Mucosa of stomach (tissue), 1 donor: ENCODE measurements around the gene SLC27A4.

Experiments
- H3K27me3 ChIP-seq: one replicate; pipeline ENCODE4 v1.7.0; 2013; ENCODE audit warnings: mild to moderate bottlenecking, low read length; ENCODE audit not compliant: control insufficient read depth, insufficient read depth
- H3K36me3 ChIP-seq: one replicate; pipeline ENCODE4 v1.7.0; 2013; ENCODE audit warnings: low read length; ENCODE audit not compliant: control insufficient read depth, insufficient read depth
- H3K4me1 ChIP-seq: one replicate; pipeline ENCODE4 v1.7.0; 2013; ENCODE audit warnings: mild to moderate bottlenecking, low read length; ENCODE audit not compliant: control insufficient read depth, insufficient read depth
- H3K4me3 ChIP-seq: one replicate; pipeline ENCODE4 v1.7.0; 2013; ENCODE audit warnings: low read length
- H3K9ac ChIP-seq: one replicate; pipeline ENCODE4 v1.7.0; 2013; ENCODE audit warnings: mild to moderate bottlenecking, low read length, moderate library complexity
- H3K9me3 ChIP-seq: one replicate; pipeline ENCODE4 v1.7.0; 2013; ENCODE audit warnings: mild to moderate bottlenecking, low read length, moderate library complexity; ENCODE audit not compliant: control insufficient read depth
- donor health status: Pancreatic carcinoma.

The SLC27A4 gene

GRCh38 chr9:128389395-128390149, 49.2 kb downstream of the SLC27A4 start:
- Histone ChIP-seq H3K36me3 (peaks cover 11% of the 10 kb centered on the region), H3K9ac (no peak overlapping the region)

GRCh38 chr9:128390150-128390812, 50.0 kb downstream of the SLC27A4 start:
- Histone ChIP-seq H3K4me3 (no peak overlapping the region), H3K36me3 (peaks cover 11% of the 10 kb centered on the region), H3K9ac (no peak overlapping the region), H3K27me3 (peaks cover 6% of the 10 kb centered on the region), H3K4me1 (no peaks in the 10 kb centered on the region), H3K9me3 (no peaks in the 10 kb centered on the region)

More at GRCh38 chr9:128389395-128390149, 49.2 kb downstream of the SLC27A4 start:
- H3K27me3 ChIP-seq, result no peaks in the 10 kb centered on the region
- no peak overlapping the region for H3K4me3 ChIP-seq
- H3K4me1 ChIP-seq, result no peaks in the 10 kb centered on the region
- H3K9me3 ChIP-seq, result no peaks in the 10 kb centered on the region

DNA sequence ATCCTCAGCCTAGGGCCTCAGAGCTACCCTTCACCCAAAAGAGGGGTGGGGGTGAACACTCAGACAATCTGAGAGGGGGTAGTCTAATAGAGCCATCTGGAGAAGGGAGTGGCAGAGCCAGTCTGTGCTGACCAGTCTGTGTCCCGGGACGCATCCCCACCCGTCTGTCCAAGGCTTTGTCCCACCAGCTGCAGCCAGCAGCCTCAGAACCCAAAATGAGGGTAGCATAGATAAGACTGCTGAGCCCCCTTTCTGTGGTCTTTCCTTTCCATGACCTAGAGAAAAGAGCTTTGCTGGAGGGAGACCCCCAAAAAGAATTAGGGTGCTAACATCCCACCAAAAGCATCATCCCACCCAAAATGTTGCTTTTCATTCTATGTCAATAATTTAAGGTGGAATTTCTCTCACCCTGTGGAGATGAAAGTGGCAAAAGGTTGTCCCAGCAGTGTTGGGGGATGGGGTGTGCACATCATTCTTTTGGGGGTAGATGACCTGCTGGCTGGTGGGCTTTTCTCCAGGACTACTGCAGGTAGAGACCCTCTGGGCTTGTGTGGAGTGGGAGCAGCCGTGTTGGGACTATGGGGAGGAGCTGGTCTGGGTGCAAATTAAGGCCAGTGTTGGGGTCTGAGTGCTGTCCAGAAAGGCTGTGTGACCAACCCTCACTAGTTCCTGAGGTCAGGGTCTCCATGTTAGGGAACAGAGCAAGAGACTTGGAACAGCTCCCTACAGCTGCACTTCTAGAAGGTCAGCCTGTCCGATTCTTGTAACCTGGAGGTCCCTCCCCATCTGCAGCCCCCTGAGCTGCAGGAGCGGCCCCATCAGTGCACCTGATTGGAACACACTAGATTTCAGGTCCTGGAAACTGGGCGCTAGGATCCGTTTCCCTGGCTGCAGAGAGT, 50.7 kb downstream of the SLC27A4 start:
- Histone ChIP-seq H3K27me3 (peaks cover 7% of the 10 kb centered on the region), H3K9ac (no peak overlapping the region), H3K4me1 (no peaks in the 10 kb centered on the region), H3K36me3 (peaks cover 11% of the 10 kb centered on the region), H3K9me3 (no peaks in the 10 kb centered on the region), H3K4me3 (no peak overlapping the region)

DNA sequence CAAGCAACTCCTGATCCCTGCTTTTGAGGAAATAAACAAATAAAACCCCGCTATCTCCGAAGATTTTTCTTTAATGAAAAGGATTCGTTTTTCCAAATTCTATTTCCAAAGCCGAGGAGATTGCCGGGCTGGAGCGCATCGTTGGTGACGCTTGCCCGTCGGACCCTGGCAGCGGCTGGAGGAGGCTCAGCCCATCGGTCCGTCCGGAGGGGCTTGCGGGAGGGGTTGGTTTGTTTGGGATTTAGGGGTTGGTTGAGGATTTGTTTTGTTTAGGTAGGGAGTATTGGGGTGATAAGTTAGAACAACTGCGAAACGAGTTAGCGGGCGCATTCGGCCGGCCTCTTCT, 51.6 kb downstream of the SLC27A4 start:
- H3K4me1 ChIP-seq, result no peaks in the 10 kb centered on the region
- no peaks in the 10 kb centered on the region for H3K9me3 ChIP-seq
- H3K9ac ChIP-seq, result no peak overlapping the region
- H3K27me3 ChIP-seq, result peaks cover 11% of the 10 kb centered on the region
- peaks cover 9% of the 10 kb centered on the region for H3K36me3 ChIP-seq
- H3K4me3 ChIP-seq, result no peak overlapping the region

GRCh38 chr9:128392302-128393144, 52.2 kb downstream of the SLC27A4 start:
- H3K27me3 ChIP-seq, result peaks cover 16% of the 10 kb centered on the region
- H3K4me1 ChIP-seq, result no peaks in the 10 kb centered on the region
- peaks cover 3% of the 10 kb centered on the region for H3K36me3 ChIP-seq
- H3K9me3 ChIP-seq, result no peaks in the 10 kb centered on the region
- H3K9ac ChIP-seq, result no peak overlapping the region
- H3K4me3 ChIP-seq, result no peak overlapping the region

GRCh38 chr9:128393145-128393775, 52.9 kb downstream of the SLC27A4 start:
- no peaks in the 10 kb centered on the region for H3K9me3 ChIP-seq
- no peaks in the 10 kb centered on the region for H3K36me3 ChIP-seq
- no peak overlapping the region for H3K9ac ChIP-seq
- no peaks in the 10 kb centered on the region for H3K4me1 ChIP-seq
- H3K4me3 ChIP-seq, result no peak overlapping the region
- peaks cover 19% of the 10 kb centered on the region for H3K27me3 ChIP-seq

DNA sequence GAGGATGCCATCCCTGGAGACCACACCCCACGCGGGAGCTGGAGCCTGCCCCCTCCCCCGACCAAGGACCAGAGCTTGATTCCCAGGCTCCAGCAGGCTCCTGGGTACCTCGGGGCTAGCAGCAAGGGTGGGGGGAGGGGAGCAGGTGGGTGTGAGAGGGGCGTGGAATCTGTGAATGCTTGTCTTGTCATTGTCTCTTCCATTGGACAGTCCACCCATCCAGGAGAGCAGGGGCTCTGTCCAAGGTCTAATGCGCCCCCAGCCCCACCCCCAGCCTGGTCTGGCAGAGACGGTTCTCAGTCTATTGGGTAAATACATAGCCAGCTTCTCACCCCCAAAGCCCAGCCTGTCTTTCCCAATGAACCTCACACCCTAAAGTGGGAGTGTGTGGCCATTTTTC, 53.6 kb downstream of the SLC27A4 start:
- no peaks in the 10 kb centered on the region for H3K36me3 ChIP-seq
- H3K9me3 ChIP-seq, result no peaks in the 10 kb centered on the region
- H3K4me1 ChIP-seq, result no peaks in the 10 kb centered on the region
- H3K9ac ChIP-seq, result no peak overlapping the region
- H3K27me3 ChIP-seq, result peaks cover 19% of the 10 kb centered on the region
- H3K4me3 ChIP-seq, result no peak overlapping the region

- Histone ChIP-seq H3K36me3 (no peaks in the 10 kb centered on the region), H3K4me3 (no peak overlapping the region), H3K9me3 (no peaks in the 10 kb centered on the region), H3K4me1 (no peaks in the 10 kb centered on the region), H3K9ac (no peak overlapping the region), H3K27me3 (peaks cover 19% of the 10 kb centered on the region)
These were observed 54.2 kb downstream of the SLC27A4 start for GRCh38 chr9:128394379-128395168.

DNA sequence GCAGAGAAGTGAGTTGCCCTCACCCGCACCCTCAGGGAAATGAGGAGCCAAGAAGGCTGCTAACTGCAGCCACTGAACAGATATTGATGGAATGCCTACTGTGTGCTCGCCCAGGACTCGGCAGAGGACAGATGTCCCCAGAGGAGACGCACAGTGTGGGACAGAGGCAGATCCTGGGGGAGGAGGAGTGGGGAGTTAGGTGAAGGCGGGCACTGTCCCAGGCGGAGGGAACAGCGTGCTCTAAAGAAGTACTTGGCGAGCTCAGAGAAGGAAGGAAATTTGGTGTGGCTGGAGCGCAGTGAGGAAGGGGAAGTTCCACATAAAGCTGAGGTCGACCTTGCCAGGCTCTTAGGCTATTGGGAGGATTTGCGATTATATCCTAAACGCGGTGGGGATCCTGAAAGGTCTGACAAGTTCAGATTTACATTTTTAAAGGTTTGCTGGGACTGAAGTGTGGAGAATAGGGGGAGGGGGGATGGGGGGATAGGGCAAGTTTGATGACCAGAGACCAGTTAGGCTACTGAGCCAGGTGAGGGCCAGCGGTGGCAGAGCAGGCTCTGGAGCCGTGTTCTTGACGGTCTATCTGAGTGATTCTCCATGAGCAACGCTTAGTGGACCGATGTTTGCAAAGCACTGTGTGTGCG, 56.8 kb downstream of the SLC27A4 start:
- Histone ChIP-seq H3K4me3 (no peak overlapping the region), H3K4me1 (no peaks in the 10 kb centered on the region), H3K9me3 (no peaks in the 10 kb centered on the region), H3K36me3 (no peaks in the 10 kb centered on the region), H3K9ac (no peak overlapping the region), H3K27me3 (peaks cover 19% of the 10 kb centered on the region)

DNA sequence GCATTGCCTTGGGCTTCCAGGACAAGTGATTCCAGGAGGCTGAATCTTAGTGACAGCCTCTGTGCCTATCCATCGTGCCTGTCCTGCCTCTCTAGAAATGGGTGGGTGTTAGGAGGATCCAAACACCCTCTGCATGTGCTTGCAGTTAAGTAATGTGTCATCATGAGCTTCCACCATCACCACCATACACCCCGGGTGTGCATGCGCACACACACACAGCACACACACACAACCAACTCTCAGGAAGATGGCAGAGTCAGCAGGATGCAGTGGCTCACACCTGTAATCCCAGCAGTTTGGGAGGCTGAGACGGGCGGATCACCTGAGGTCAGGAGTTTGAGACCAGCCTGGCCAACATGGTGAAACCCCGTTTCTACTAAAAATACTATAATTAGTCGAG, 57.5 kb downstream of the SLC27A4 start:
- no peak overlapping the region for H3K9ac ChIP-seq
- H3K4me3 ChIP-seq, result no peak overlapping the region
- H3K4me1 ChIP-seq, result no peaks in the 10 kb centered on the region
- H3K27me3 ChIP-seq, result peaks cover 19% of the 10 kb centered on the region
- no peaks in the 10 kb centered on the region for H3K36me3 ChIP-seq
- H3K9me3 ChIP-seq, result no peaks in the 10 kb centered on the region
